Testis (tissue), 3 donors: ENCODE data around the gene UGT1A1. TPM values are rescaled to one million over a fixed set of nuclear protein-coding genes. Genes with fewer than 3 reads are reported as not detected.
A peak's percentile ranks its signal among the peaks of the same experiment; 100 is the strongest.

Experiments used
- DNase-seq: peaks from one replicate; pipeline ENCODE4 v3.0.0-alpha.2; 2019
- H3K27ac ChIP-seq, 2 donors: fragments of 200-600 bp; sonication (generic); one replicate each; pipeline ENCODE4 v1.5.1; 2019
- H3K27me3 ChIP-seq: fragments of 200-600 bp; sonication (generic); one replicate; pipeline ENCODE4 v1.5.1; 2019
- H3K36me3 ChIP-seq: fragments of 200-600 bp; sonication (generic); one replicate; pipeline ENCODE4 v1.5.1; 2017; ENCODE audit warnings: low read depth; ENCODE audit errors: missing control alignments
- H3K4me1 ChIP-seq: fragments of 200-600 bp; sonication (generic); one replicate; pipeline ENCODE4 v1.5.1; 2019
- H3K4me3 ChIP-seq, 2 donors: fragments of 200-600 bp; sonication (generic); one replicate each; pipeline ENCODE4 v1.5.1; 2017 to 2019
- H3K9me3 ChIP-seq: fragments of 200-600 bp; sonication (generic); one replicate; pipeline ENCODE4 v1.5.1; 2017
- POLR2A ChIP-seq: fragments of 450-650 bp; IDR thresholded peaks from one replicate; pipeline ENCODE4 v1.6.1; 2017; ENCODE audit warnings: antibody characterized with exemption, mild to moderate bottlenecking, moderate library complexity
- WGBS, 2 donors: methylation state at CpG; one replicate each; pipeline ENCODE4 v1.1.5; 2018; 5-methylcytosine and 5-hydroxymethylcytosine counted together
- intact Hi-C: fragments of 100-400 bp; cut with DNase I; formaldehyde crosslinking; loops from one replicate; pipeline ENCODE4 v1.15.1; 2023; ENCODE audit warnings: low total_unique reads
- polyA plus RNA-seq: library from polyadenylated mRNA; stranded (reverse); fragments of 350-450 nt; fragmentation: Illumina TruSeq; extraction: RNeasy Lipid Tissue Mini Kit (QIAGEN cat#74804); gene quantifications from one replicate; pipeline ENCODE4 v1.2.3, GENCODE V29; 2014; ENCODE audit warnings: low read depth, low replicate concordance; ENCODE audit not compliant: insufficient read depth
- total RNA-seq, 2 donors: library from RNA; depleted of rRNA; stranded (reverse); fragments of >200 nt; gene quantifications; one replicate each; pipeline ENCODE4 v1.2.3, GENCODE V29; 2016
- TF ChIP-seq, protein P1 (sequence below), 3 experiments: fragments of 450-650 bp in 2 of 3; fragments of 200-600 bp in 1 of 3; sonication (generic) in 1 of 3; IDR thresholded peaks; one replicate each; pipeline ENCODE4 v1.5.1; 2016 to 2019; ENCODE audit warnings: antibody characterized with exemption in 3 of 3, mild to moderate bottlenecking in 2 of 3, moderate library complexity in 1 of 3

Gene UGT1A1
- total and polyA plus RNA-seq, 3 donors from 2014 or later = 0.24 to 0.34 (median 0.31) TPM

GRCh38 chr2:233754872-233755611 lies 5.0 kb upstream of the UGT1A1 start:
- Histone ChIP-seq H3K27me3 (no peaks in the 10 kb centered on the region), H3K4me1 (no peaks in the 10 kb centered on the region), H3K27ac (no peak overlapping the region), H3K4me3 (peak overlapping the region; percentile 53 to 58), H3K36me3 (no peaks in the 10 kb centered on the region), H3K9me3 (no peaks in the 10 kb centered on the region)
- peak; percentile 82 for DNase-seq
- no peak for TF ChIP-seq POLR2A
- TF ChIP-seq, protein P1, sequence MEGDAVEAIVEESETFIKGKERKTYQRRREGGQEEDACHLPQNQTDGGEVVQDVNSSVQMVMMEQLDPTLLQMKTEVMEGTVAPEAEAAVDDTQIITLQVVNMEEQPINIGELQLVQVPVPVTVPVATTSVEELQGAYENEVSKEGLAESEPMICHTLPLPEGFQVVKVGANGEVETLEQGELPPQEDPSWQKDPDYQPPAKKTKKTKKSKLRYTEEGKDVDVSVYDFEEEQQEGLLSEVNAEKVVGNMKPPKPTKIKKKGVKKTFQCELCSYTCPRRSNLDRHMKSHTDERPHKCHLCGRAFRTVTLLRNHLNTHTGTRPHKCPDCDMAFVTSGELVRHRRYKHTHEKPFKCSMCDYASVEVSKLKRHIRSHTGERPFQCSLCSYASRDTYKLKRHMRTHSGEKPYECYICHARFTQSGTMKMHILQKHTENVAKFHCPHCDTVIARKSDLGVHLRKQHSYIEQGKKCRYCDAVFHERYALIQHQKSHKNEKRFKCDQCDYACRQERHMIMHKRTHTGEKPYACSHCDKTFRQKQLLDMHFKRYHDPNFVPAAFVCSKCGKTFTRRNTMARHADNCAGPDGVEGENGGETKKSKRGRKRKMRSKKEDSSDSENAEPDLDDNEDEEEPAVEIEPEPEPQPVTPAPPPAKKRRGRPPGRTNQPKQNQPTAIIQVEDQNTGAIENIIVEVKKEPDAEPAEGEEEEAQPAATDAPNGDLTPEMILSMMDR (IDR thresholded peaks at IDR 0.05) = no peak
- intact Hi-C loops = no loop called here
- WGBS, 2 donors = 72% methylated on average over 31 to 41 of the region's 44 CpGs

DNA sequence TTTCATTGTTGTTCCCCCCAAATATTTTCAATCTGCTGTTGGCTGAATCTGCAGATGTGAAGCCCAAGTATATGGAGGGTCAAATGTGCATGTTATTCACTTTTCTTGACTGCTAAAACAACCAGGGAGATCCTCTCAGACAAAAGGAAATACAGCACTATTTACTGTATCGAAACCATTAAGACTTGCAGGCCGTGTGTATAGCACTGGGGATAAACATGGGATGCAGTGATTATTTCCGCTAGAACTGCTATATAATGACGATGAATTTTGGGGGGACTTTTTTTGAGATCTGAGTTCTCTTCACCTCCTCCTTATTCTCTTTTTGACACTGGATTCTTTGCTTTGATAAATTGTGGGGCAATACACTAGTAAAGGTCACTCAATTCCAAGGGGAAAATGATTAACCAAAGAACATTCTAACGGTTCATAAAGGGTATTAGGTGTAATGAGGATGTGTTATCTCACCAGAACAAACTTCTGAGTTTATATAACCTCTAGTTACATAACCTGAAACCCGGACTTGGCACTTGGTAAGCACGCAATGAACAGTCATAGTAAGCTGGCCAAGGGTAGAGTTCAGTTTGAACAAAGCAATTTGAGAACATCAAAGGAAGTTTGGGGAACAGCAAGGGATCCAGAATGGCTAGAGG lies 3.5 kb upstream of the UGT1A1 start:
- H3K9me3 ChIP-seq = no peaks in the 10 kb centered on the region
- no peak overlapping the region for H3K27ac ChIP-seq
- TF ChIP-seq, protein P1 (IDR thresholded peaks at IDR 0.05) = no peak
- no peak for TF ChIP-seq POLR2A
- H3K36me3 ChIP-seq = no peaks in the 10 kb centered on the region
- H3K27me3 ChIP-seq = no peaks in the 10 kb centered on the region
- 85 to 86% methylated on average over 7 of the region's 7 CpGs for WGBS, 2 donors
- intact Hi-C loops = no loop called here
- no peak for DNase-seq
- H3K4me1 ChIP-seq = no peaks in the 10 kb centered on the region
- H3K4me3 ChIP-seq = no peak overlapping the region

DNA sequence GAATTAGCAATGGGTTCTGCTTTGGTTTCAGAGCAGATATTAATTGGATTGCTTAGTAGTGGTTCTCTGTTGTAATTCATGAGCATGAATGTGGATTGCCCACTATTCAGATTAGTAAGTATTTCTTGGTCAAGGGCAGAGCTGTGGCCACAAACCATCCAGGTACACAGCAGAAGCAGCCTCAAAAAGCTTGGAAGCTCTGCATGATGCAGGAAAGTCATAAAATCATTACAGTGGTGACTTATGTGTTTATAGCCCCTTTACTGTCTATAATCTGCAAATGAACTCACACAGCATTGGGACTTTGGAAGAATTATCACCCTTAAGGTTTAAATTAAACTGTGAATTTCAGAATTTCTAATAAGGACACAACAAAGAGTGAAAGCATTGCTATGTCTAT lies 1.9 kb upstream of the UGT1A1 start:
- no peak for TF ChIP-seq POLR2A
- TF ChIP-seq, protein P1 (IDR thresholded peaks at IDR 0.05) = no peak
- intact Hi-C loops = no loop called here

DNA sequence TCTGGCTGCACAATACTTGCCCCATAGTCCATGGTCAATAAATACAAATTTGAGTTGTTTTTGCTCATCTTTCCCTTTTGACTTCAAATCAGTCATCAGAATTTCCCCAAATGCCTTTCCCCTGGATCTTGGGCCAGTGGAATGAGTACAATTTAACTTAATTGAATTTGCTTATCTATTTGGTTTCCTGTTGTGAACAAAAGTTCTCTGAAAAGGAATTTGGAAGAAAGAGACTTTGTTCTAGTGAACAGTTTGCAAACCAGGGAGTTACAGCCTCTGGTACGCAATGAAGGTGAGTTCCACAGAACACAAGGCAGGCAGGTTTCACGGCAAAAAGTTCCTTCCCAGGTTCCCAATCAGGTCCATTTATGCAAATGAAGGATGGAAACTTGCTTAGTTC lies 1.2 kb upstream of the UGT1A1 start:
- TF ChIP-seq POLR2A = no peak
- TF ChIP-seq, protein P1 (IDR thresholded peaks at IDR 0.05) = no peak
- Histone ChIP-seq H3K27ac (no peak overlapping the region), H3K36me3 (no peaks in the 10 kb centered on the region), H3K27me3 (no peaks in the 10 kb centered on the region), H3K4me3 (no peak overlapping the region), H3K4me1 (no peaks in the 10 kb centered on the region), H3K9me3 (no peaks in the 10 kb centered on the region)
- no peak for DNase-seq
- WGBS, 2 donors = 48 to 66% methylated on average over 2 of the region's 2 CpGs
- intact Hi-C loops = no loop called here

More for the DNA sequence above, 1.9 kb upstream of the UGT1A1 start:
- no peaks in the 10 kb centered on the region for H3K4me1 ChIP-seq
- no peaks in the 10 kb centered on the region for H3K9me3 ChIP-seq
- H3K4me3 ChIP-seq = no peak overlapping the region
- no peak for DNase-seq
- H3K36me3 ChIP-seq = no peaks in the 10 kb centered on the region
- no peaks in the 10 kb centered on the region for H3K27me3 ChIP-seq
- no peak overlapping the region for H3K27ac ChIP-seq
